Measurements from ENCODE around the gene CIPC.

Gene CIPC

GRCh38 chr14:77113644-77114043 is 15.6 kb downstream of the CIPC start:
- in situ Hi-C loops (cut with HindIII; ENCODE audit: low pct_ligation_motif_present, low sequenced_read_pairs) = no loop called here
- Histone ChIP-seq H3K27me3 (replicated peaks) (no peaks in the 10 kb centered on the region), H3K36me3 (replicated peaks) (peaks cover 25% of the 10 kb centered on the region), H3K27ac (no peak overlapping the region), H3K4me3 (ENCODE audit: low read depth, low read length) (no peak overlapping the region)
- no peak for DNase-seq
- TF ChIP-seq CTCF (IDR thresholded peaks at IDR 0.05; ENCODE audit: low read depth, low read length, missing control alignments) = no peak

- DNase-seq = no peak
- Histone ChIP-seq H3K36me3 (replicated peaks) (peaks cover 25% of the 10 kb centered on the region), H3K4me3 (ENCODE audit: low read depth, low read length) (no peak overlapping the region), H3K27ac (no peak overlapping the region), H3K27me3 (replicated peaks) (no peaks in the 10 kb centered on the region)
- TF ChIP-seq CTCF (IDR thresholded peaks at IDR 0.05; ENCODE audit: low read depth, low read length, missing control alignments) = no peak
- in situ Hi-C loops (cut with HindIII; ENCODE audit: low pct_ligation_motif_present, low sequenced_read_pairs) = no loop called here
These were observed 16.6 kb downstream of the CIPC start for GRCh38 chr14:77114609-77115008.

- Histone ChIP-seq H3K4me3 (ENCODE audit: low read depth, low read length) (no peak overlapping the region), H3K27ac (no peak overlapping the region), H3K36me3 (replicated peaks) (peaks cover 22% of the 10 kb centered on the region), H3K27me3 (replicated peaks) (no peaks in the 10 kb centered on the region)
- TF ChIP-seq CTCF (IDR thresholded peaks at IDR 0.05; ENCODE audit: low read depth, low read length, missing control alignments) = no peak
- in situ Hi-C loops (cut with HindIII; ENCODE audit: low pct_ligation_motif_present, low sequenced_read_pairs) = no loop called here
- no peak for DNase-seq
These were observed 18.2 kb downstream of the CIPC start for GRCh38 chr14:77116172-77116817.

GRCh38 chr14:77119851-77120250 is 21.8 kb downstream of the CIPC start:
- Histone ChIP-seq H3K4me3 (ENCODE audit: low read depth, low read length) (no peak overlapping the region), H3K27me3 (replicated peaks) (peaks cover 4% of the 10 kb centered on the region), H3K36me3 (replicated peaks) (peaks cover 1% of the 10 kb centered on the region), H3K27ac (no peak overlapping the region)
- no peak for DNase-seq
- TF ChIP-seq CTCF (IDR thresholded peaks at IDR 0.05; ENCODE audit: low read depth, low read length, missing control alignments) = no peak
- in situ Hi-C loops (cut with HindIII; ENCODE audit: low pct_ligation_motif_present, low sequenced_read_pairs) = no loop called here

- in situ Hi-C loops (cut with HindIII; ENCODE audit: low pct_ligation_motif_present, low sequenced_read_pairs) = no loop called here
- H3K4me3 ChIP-seq (ENCODE audit: low read depth, low read length) = no peak overlapping the region
- no peak for DNase-seq
- no peak for TF ChIP-seq CTCF (IDR thresholded peaks at IDR 0.05; ENCODE audit: low read depth, low read length, missing control alignments)
- no peak overlapping the region for H3K27ac ChIP-seq
- no peaks in the 10 kb centered on the region for H3K36me3 ChIP-seq (replicated peaks)
- H3K27me3 ChIP-seq (replicated peaks) = peaks cover 16% of the 10 kb centered on the region
These were observed 23.0 kb downstream of the CIPC start for GRCh38 chr14:77120771-77121743.

All from brain microvascular endothelial cell (primary cell).